Neural progenitor cell (in vitro differentiated cells): ENCODE measurements around the gene POLR2C.

Experiments used
- CTCF ChIP-seq: fragments of 200-600 bp; sonication (generic); IDR thresholded peaks from 2 replicates; pipeline ENCODE4 v1.5.1; 2017; ENCODE audit warnings: antibody characterized with exemption, mild to moderate bottlenecking
- EZH2 ChIP-seq: fragments of 200-600 bp; sonication (generic); IDR thresholded peaks from 2 replicates; pipeline ENCODE4 v1.6.1; 2017; ENCODE audit warnings: antibody characterized with exemption, mild to moderate bottlenecking, moderate library complexity

GRCh38 chr16:57471852-57472664, 9.6 kb downstream of the POLR2C start:
- TF ChIP-seq CTCF (no peak), EZH2 (no peak)
